Subcutaneous adipose tissue (tissue), 4 donors: ENCODE measurements around the gene ACKR2. TPM values are rescaled to one million over a fixed set of nuclear protein-coding genes. Genes with fewer than 3 reads are reported as not detected.

Source experiments
- CTCF ChIP-seq: fragments of 450-650 bp; IDR thresholded peaks from one replicate; pipeline ENCODE4 v1.5.1; 2016; ENCODE audit warnings: low read depth, mild to moderate bottlenecking, control low read depth, antibody characterized with exemption, moderate library complexity
- total RNA-seq, 4 donors: library from RNA; depleted of rRNA; stranded (reverse); fragments of >200 nt; gene quantifications; one replicate each; pipeline ENCODE4 v1.1.0, GENCODE V29; 2016

Gene ACKR2
- total RNA-seq, 4 donors from 2014 or later, result 7.3 to 22.7 (median 11.2) TPM

DNA sequence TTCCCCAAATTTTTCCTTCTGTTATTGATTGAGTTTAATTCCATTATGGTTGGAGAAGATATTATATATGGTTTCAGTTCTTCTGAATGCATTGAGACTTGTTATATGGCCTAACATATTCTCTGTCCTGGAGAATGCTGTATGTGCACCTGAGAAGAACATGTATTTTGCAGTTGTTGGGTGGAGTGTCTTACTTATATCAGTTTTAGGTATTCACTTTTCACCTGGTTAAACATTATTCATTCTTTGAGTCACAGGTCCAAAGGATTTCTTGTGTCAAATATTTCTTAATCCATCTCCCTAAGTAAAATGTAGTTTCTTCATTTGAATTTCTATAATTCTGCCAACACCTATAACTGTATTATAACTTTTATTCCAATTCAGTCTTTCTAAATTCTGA, 17.8 kb downstream of the ACKR2 start:
- no peak for TF ChIP-seq CTCF

DNA sequence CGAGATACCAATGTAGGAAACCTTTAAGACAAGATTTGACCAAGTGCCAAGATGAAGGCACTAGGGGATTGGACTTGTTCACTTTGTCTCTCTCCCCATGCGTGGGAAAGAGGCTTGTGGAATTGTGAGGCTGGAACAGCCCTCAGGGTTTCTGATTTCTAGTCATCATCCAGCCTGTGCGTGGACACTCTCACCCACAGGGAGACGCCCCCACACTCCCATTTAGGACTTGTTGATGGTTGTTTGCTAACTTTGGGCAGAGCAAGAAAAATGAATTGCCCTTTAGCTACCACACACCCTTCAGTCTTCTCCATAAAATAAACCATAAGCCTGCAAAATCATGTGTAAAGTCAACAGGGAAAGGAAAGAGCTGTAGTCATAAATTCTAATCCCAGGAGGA, 18.4 kb downstream of the ACKR2 start:
- no peak for TF ChIP-seq CTCF

- TF ChIP-seq CTCF, result no peak
Measured at GRCh38 chr3:42829083-42829627, 19.9 kb downstream of the ACKR2 start.

DNA sequence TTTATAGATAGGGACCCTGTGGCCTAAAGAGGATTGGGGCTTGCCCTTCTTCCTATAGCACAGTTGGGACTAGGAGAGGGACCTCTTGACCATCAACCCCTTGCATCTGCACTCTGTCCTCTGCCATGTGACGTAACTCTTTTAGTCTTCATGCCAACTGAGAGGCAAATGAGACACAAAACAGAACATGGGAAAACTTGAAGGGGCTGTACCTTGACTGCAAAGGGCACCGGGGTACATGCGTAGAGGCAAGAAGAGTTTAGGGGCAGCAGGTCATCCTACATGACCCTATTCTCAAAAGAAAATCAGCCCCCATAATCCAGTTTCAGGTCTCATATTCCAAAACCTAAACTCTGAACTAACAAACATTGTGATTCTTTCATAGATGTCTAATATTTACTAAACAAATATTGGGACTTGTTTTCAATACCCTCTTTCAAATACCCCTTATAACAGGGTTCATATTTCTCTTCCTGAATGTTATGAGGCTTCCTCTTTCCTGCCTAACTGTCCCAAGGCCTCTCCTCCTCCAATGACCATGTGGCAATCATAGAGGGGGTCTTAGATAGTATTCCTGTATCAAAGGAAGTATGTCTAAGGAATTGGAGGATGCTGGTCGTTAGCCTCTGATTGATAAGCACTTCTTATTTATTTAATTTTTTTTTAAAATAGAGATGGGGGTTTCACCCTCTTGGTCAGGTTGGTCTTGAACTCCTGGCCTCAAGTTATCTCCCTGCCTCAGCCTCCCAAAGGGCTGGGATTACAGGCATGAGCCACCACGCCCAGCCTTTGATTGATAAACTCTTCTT, 20.6 kb downstream of the ACKR2 start:
- TF ChIP-seq CTCF, result no peak

GRCh38 chr3:42830437-42831320, 21.4 kb downstream of the ACKR2 start:
- TF ChIP-seq CTCF, result no peak

- no peak for TF ChIP-seq CTCF
Measured at GRCh38 chr3:42831321-42831713, 22.1 kb downstream of the ACKR2 start.
